Thoracic aorta (tissue), 2 donors: Measurements from ENCODE around the gene INSM1. TPM values are rescaled to one million over a fixed set of nuclear protein-coding genes. Genes with fewer than 3 reads are reported as not detected.

ENCODE experiments used
- ATAC-seq: fragments of 150-250 bp; one replicate; pipeline ENCODE4 v1.8.0; 2017; ENCODE audit warnings: low read depth; ENCODE audit not compliant: insufficient number of reproducible peaks, low FRiP score
- DNase-seq: peaks from one replicate; pipeline ENCODE4 v3.0.0-alpha.2; 2020; ENCODE audit warnings: low spot score
- H3K27ac ChIP-seq, 2 donors: fragments of 200-600 bp; sonication (generic); 1 replicate in 1 of 2; 2 replicates in 1 of 2; pipeline ENCODE4 v1.5.1; 2016; ENCODE audit warnings: mild to moderate bottlenecking in 2 of 2, moderate library complexity in 2 of 2
- H3K27me3 ChIP-seq: fragments of 200-600 bp; sonication (generic); replicated peaks from 2 replicates; pipeline ENCODE4 v1.6.0; 2016; ENCODE audit warnings: mild to moderate bottlenecking; ENCODE audit not compliant: insufficient read depth
- H3K36me3 ChIP-seq: fragments of 200-600 bp; sonication (generic); one replicate; pipeline ENCODE4 v1.5.1; 2016
- H3K4me1 ChIP-seq, 2 donors: fragments of 200-600 bp; sonication (generic); 1 replicate in 1 of 2; 2 replicates in 1 of 2; pipeline versions ENCODE4 v1.5.1 to v1.6.0; 2016; ENCODE audit warnings: low read depth in 2 of 2, mild to moderate bottlenecking in 1 of 2; ENCODE audit not compliant: control insufficient read depth in 1 of 2
- H3K4me3 ChIP-seq: fragments of 200-600 bp; sonication (generic); 2 replicates; pipeline ENCODE4 v1.5.1; 2016; ENCODE audit warnings: mild to moderate bottlenecking
- H3K9me3 ChIP-seq: fragments of 200-600 bp; sonication (generic); 2 replicates; pipeline ENCODE4 v1.5.1; 2016
- total RNA-seq, 2 donors: library from RNA; depleted of rRNA; stranded (reverse); fragments of >200 nt; gene quantifications; one replicate each; pipeline versions ENCODE4 v1.1.0 to v1.2.3, GENCODE V29; 2016
- TF ChIP-seq, protein P1 (sequence below): fragments of 200-600 bp; sonication (generic); IDR thresholded peaks from one replicate; pipeline ENCODE4 v1.5.1; 2019; ENCODE audit warnings: antibody characterized with exemption

The INSM1 gene
- total RNA-seq, 2 donors from 2014 or later: not detected

DNA sequence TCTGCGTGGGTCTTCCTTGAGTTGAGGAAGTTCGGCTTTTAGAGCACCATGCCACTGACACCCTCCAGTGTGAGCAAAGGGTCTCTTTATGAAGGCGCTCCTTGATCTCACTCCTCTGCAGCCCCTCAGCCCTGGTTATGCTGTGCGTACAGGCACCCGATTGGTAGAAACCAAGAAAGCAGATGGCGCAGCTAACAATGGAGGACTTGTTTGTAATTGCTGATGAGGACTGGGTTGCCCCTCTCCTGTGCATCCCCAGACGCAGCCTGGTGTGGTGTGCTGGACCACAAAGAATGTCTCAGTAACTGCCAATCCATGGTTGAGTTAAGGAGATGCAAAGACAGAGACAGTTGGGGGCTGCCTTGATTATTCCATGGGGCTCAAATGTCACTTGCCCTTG is 30.2 kb downstream of the INSM1 start:
- peaks cover 1% of the 10 kb centered on the region for H3K36me3 ChIP-seq

GRCh38 chr20:20399531-20400500 is 31.9 kb downstream of the INSM1 start:
- Histone ChIP-seq H3K9me3 (no peaks in the 10 kb centered on the region), H3K27me3 (no peaks in the 10 kb centered on the region)
- ATAC-seq: no peak

More for the DNA sequence above, 30.2 kb downstream of the INSM1 start:
- ATAC-seq (no peak), DNase-seq (no peak)
- no peaks in the 10 kb centered on the region for H3K9me3 ChIP-seq
- no peaks in the 10 kb centered on the region for H3K27me3 ChIP-seq
- H3K27ac ChIP-seq: no peak overlapping the region
- no peak overlapping the region for H3K4me3 ChIP-seq
- H3K4me1 ChIP-seq: no peaks in the 10 kb centered on the region
- TF ChIP-seq, protein P1, sequence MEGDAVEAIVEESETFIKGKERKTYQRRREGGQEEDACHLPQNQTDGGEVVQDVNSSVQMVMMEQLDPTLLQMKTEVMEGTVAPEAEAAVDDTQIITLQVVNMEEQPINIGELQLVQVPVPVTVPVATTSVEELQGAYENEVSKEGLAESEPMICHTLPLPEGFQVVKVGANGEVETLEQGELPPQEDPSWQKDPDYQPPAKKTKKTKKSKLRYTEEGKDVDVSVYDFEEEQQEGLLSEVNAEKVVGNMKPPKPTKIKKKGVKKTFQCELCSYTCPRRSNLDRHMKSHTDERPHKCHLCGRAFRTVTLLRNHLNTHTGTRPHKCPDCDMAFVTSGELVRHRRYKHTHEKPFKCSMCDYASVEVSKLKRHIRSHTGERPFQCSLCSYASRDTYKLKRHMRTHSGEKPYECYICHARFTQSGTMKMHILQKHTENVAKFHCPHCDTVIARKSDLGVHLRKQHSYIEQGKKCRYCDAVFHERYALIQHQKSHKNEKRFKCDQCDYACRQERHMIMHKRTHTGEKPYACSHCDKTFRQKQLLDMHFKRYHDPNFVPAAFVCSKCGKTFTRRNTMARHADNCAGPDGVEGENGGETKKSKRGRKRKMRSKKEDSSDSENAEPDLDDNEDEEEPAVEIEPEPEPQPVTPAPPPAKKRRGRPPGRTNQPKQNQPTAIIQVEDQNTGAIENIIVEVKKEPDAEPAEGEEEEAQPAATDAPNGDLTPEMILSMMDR: no peak

DNA sequence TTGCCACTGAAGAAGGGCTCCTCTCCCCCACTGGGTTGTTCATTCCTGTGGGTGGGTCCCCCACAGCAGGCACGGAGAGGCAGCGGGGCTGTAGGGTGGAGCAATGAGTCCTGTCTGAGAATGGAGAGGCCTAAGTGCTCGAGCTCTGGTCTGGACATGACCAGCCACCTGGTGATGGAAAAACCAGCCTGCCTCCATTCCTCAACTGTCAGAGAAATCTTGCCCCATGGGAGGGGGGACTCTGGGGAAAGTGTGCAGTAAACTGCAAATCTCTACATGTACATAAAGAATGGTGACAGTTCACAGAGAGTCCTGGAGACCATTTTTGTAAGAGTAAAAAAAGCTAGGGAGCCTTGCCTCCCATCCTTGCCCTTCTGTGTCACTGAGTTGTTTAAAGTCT is 34.1 kb downstream of the INSM1 start:
- H3K27me3 ChIP-seq: no peaks in the 10 kb centered on the region
- TF ChIP-seq, protein P1: no peak
- no peaks in the 10 kb centered on the region for H3K9me3 ChIP-seq
- ATAC-seq (no peak), DNase-seq (no peak)
- H3K4me3 ChIP-seq: no peak overlapping the region
- peaks cover 4% of the 10 kb centered on the region for H3K36me3 ChIP-seq
- no peaks in the 10 kb centered on the region for H3K4me1 ChIP-seq
- H3K27ac ChIP-seq: no peak overlapping the region

More at GRCh38 chr20:20399531-20400500, 31.9 kb downstream of the INSM1 start:
- H3K4me1 ChIP-seq: no peaks in the 10 kb centered on the region
- no peak for DNase-seq
- TF ChIP-seq, protein P1: no peak
- peaks cover 4% of the 10 kb centered on the region for H3K36me3 ChIP-seq
- no peak overlapping the region for H3K4me3 ChIP-seq
- H3K27ac ChIP-seq: no peak overlapping the region

DNA sequence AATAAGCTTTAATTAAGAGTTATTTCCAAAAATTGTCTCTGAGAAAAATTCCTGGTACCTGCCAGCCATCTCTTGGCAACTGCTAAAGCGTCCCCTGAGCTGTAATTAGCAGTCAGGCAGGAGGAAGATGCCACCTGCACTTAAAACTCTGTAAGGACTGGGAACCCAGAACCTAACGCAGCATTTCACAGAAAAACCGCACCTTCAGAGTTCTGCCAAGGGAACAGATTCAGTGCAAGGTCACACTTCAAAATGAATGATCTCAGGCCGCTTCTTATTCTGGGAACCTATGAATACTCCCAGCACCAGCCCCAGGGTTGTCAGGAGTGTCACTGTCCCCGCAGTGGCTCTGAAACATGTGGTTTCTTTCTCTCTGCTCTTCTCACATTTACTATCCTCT is 36.7 kb downstream of the INSM1 start:
- ATAC-seq: no peak
- no peaks in the 10 kb centered on the region for H3K4me1 ChIP-seq
- H3K27ac ChIP-seq: no peak overlapping the region
- H3K27me3 ChIP-seq: no peaks in the 10 kb centered on the region
- no peak for DNase-seq
- H3K36me3 ChIP-seq: peaks cover 4% of the 10 kb centered on the region
- TF ChIP-seq, protein P1: no peak
- no peaks in the 10 kb centered on the region for H3K9me3 ChIP-seq
- H3K4me3 ChIP-seq: no peak overlapping the region

GRCh38 chr20:20405623-20406022 is 37.7 kb downstream of the INSM1 start:
- ATAC-seq (no peak), DNase-seq (no peak)
- no peak overlapping the region for H3K27ac ChIP-seq
- H3K4me1 ChIP-seq: no peaks in the 10 kb centered on the region
- TF ChIP-seq, protein P1: no peak
- no peaks in the 10 kb centered on the region for H3K9me3 ChIP-seq
- peaks cover 4% of the 10 kb centered on the region for H3K36me3 ChIP-seq
- H3K27me3 ChIP-seq: no peaks in the 10 kb centered on the region
- no peak overlapping the region for H3K4me3 ChIP-seq
